Measurements from ENCODE around the gene HCN2.

The HCN2 gene

GRCh38 chr19:589693-590395 is at the start of gene HCN2:
TSS of gene HCN2 (plus strand) at chr19:589881. CDS start at chr19:589946, 65 bp downstream.
- no peak for DNase-seq

DNA sequence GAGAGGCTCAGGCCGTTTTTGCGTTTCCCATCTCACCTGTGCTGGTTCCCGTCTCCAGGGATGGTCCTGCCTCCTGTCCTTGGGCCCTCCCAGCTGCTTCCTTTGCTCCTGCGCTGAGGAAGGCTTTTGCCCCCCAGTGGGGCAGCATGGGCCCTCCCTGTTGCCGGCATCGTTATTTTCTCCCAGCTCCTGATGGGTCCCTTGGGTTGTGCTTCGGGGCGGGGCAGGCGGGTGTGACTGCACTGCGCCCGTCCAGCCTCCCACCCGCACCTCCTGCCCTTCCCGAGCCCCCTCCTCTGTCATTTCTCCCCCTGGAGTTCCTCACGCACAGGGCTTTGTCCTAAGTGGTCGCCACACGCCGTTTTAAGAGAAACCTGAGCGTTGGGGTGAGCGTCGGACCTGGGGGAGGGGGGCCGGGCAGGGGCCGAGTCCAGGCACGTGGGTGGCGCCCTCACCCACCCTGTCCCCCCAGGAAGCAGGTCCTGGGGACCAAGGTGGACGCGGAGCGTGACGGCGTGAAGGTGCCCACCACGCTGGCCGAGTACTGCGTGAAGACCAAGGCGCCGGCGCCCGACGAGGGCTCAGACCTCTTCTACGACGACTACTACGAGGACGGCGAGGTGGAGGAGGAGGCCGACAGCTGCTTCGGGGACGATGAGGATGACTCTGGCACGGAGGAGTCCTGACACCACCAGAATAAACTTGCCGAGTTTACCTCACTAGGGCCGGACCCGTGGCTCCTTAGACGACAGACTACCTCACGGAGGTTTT is 48.6 kb upstream of the HCN2 start:
- DNase-seq: no peak

- no peak for DNase-seq
Observed at GRCh38 chr19:541699-542098, 48.0 kb upstream of the HCN2 start.

GRCh38 chr19:542173-542866 is 47.4 kb upstream of the HCN2 start:
- no peak for DNase-seq

DNA sequence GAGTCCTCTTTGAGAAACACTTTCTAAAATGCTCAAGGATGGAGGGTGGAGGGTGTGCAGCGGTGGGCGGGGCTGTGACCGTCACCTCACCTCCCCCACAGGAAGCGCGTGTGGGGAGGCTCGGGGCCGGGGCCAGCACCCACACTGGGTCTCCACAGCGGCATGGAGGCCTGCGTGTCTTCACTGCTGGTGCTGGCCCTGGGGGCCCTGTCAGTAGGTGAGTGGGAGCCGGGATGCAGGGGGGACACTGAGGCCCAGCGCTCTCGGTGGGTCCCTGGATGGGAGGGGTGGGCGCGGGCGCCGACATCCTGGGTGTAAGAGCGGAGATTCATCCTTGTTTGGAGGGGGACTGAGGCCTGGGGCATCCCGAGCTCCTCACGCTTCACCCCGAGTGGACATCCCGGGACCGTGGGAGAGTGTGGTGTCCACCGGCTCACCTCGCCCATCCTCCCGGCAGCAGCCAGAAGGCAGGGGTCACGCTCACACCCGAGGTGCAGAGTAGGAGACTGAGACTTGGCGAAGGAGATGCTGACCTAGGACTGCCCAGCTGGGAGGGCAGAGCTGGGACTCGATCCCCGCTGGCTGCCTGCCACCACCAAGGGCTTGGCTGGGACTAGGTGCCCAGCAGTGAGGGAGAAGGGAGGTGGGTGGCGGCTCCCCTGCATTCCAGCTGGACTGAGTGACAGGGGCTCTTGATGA is 45.6 kb upstream of the HCN2 start, which contains the start of gene GZMM:
GZMM (plus strand) TSS at position 144 of the 699 bp plus-strand sequence; CDS start at position 163, 19 bp downstream.
- peak; percentile 71 for DNase-seq

- DNase-seq: no peak
Observed at GRCh38 chr19:547117-547516, 42.6 kb upstream of the HCN2 start.

DNA sequence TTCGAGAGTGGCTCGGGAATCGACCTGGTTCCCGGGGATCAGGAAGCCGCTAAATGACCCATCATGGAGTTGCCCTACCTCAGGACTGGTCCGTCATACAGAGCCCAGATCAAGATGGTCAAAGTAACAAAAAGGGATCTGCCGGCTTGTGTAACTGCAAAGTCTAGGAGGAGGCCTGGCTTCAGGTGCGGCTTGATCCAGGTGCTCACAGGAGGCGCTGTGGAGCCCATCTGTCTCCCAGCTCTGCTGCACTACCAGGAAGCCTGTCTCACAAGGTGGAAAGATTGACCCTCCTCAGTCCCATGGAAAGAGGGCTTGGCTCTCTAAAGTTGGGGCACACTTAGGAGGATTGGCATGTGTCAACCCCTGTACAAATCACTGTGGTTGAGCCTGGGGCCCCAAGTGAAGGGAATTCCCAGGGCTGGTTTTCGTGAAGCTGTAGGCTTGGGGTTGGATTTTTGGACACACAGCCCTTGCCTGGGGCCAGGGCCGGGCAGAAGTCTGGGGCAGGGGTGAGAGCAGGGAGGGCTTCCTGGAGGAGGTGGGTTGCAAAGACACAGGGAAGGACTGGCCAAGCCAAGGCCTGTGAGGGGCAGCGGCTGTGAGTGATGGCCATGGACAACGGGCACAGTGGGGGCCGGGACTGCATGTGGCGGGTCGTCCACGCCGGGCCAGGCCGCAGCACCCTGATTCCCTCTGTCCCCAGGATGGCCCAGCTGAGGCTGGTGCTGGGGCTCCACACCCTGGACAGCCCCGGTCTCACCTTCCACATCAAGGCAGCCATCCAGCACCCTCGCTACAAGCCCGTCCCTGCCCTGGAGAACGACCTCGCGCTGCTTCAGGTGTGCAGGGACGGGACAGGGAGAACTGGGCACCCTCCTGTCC is 41.6 kb upstream of the HCN2 start:
- no peak for DNase-seq

DNA sequence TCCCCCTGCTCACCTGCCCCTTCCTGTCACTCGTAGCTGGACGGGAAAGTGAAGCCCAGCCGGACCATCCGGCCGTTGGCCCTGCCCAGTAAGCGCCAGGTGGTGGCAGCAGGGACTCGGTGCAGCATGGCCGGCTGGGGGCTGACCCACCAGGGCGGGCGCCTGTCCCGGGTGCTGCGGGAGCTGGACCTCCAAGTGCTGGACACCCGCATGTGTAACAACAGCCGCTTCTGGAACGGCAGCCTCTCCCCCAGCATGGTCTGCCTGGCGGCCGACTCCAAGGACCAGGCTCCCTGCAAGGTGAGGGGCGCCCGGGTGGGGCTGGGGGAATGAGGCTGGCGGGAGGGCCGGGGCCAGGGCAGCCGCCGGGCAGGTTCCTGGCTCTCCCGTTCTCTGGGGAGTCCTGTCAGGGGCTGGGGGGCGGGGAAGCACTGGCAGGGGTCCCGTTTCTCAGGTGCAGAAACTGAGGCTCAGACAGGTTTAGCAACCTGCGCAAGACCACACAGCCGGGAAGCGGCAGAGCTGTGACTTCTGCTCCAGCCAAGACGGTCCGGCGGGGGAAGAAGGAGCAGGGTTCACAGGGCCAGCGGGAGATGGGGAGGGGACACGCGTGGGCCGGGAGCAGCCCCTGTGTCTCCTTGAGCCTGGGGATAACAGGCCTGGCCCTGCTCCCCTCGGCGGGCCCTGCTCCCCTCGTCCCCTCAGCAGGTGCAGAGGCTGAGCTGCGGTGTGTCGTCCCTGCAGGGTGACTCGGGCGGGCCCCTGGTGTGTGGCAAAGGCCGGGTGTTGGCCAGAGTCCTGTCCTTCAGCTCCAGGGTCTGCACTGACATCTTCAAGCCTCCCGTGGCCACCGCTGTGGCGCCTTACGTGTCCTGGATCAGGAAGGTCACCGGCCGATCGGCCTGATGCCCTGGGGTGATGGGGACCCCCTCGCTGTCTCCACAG is 40.5 kb upstream of the HCN2 start:
- DNase-seq: no peak

DNA sequence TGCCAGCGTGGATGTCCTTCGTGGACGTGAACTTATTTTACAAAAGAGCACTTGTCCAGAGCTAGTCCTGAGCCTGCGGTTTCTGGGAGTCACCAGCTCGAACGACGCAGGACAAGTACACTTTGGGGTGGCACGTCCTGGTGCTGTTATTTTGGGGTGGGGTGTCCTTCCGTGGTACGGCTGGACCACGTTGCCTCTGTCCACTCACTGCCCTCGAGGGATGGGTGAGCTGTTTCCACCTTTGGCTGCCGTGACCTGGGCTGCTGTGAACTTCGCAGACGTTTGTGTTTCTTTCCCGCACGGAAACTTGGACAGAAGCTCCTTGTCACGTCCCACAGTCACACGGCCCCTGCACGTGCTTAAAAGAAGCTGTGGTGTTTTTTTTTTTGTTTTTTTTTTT is 34.9 kb upstream of the HCN2 start:
- no peak for DNase-seq

DNA sequence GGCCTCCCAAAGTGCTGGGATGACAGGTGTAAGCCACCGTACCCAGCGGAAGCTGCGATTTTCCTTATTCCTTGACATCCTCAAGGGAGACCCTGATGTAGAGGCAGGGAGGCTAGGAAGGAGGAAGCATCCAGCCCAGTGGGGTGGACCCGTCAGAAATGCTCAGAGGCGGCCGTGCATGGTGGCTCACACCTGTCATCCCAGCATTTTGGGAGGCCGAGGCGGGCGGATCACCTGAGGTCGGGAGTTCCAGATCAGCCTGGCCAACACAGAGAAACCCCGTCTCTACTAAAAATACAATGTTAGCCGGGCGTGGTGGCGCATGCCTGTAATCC is 34.2 kb upstream of the HCN2 start:
- DNase-seq: no peak

- no peak for DNase-seq
Observed at GRCh38 chr19:556611-557382, 32.9 kb upstream of the HCN2 start.

- DNase-seq: no peak
Observed at GRCh38 chr19:558770-559439, 30.8 kb upstream of the HCN2 start.

- DNase-seq: no peak
Observed at GRCh38 chr19:560121-560520, 29.6 kb upstream of the HCN2 start.

GRCh38 chr19:566403-566802 is 23.3 kb upstream of the HCN2 start:
- no peak for DNase-seq

DNA sequence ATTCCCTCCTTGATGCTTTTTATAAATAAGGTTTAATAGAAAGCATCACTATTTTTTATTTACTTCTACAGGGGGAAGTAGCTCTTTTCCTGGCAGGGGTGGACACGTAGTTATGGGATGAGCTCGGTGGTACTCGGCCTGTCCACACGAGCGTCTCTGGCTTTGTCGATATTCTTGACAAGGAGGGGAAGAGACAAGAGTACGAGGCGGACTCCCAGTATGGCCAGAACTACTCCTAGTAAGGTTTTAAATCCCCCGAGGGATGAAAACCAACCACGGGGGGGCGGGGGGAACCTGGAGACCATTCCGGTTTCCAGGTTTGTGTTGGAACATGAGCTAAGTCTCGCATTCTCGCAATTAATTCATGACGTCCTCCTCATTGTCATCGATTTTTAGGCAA is 22.8 kb upstream of the HCN2 start:
- DNase-seq: no peak

- no peak for DNase-seq
Observed at GRCh38 chr19:567296-567900, 22.3 kb upstream of the HCN2 start.

- no peak for DNase-seq
Observed at GRCh38 chr19:570251-570686, 19.4 kb upstream of the HCN2 start.

GRCh38 chr19:570937-571565 is 18.6 kb upstream of the HCN2 start:
- DNase-seq: peak; percentile 40

DNA sequence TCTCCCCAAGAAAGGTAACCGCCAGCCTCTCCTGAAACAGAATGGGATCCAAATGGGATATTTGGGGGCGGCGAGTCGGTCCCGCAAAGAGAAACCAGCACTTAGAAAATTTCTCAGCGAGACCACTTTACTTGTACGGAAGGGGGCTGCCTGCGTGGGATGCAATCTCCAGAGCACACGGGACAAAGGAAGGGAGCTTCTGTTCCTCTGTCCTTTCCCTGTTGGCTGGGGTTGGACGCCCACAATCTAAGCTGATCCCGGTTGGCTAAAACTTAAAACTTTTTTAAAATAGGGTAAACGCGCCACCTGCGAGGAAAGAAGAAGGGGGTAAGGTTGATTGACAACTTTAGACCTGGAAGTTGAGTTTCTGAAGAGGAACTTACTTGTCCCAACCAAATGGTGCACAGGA is 18.1 kb upstream of the HCN2 start:
- DNase-seq: no peak

Measured in activated effector memory CD4-positive, alpha-beta T cell treated with Interleukin-2 at 50 U/mL for 16 hours (primary cell).